Measurements from ENCODE around the gene GPR25.
"Not testable (repeated sequence)": the region's sequence is repeated elsewhere in the genome, so short reads cannot be mapped to it uniquely, and the experiment has no call there.

GPR25 gene

DNA sequence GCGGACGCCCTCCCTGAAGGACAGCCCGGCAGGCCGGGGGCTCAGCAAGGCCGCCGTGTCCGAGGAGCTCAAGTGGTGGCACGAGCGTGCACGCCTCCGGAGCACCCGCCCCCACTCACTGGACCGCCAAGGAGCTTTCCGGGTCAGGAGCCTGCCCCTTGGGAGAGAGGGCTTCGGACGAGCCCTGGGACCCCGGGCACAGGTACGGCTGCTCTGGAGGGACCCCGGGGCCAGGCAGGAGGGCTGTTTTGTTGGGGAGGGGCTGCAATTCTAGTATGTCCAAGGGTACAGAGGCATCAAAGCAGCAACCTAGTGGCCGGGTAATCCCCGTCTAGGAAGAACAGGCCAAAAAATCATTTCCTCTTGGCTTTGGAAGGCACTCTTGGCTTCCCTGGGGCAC, 39.2 kb downstream of the GPR25 start:
- DNase-seq (ENCODE audit: low read depth in 2 of 2): not testable (repeated sequence)

DNA sequence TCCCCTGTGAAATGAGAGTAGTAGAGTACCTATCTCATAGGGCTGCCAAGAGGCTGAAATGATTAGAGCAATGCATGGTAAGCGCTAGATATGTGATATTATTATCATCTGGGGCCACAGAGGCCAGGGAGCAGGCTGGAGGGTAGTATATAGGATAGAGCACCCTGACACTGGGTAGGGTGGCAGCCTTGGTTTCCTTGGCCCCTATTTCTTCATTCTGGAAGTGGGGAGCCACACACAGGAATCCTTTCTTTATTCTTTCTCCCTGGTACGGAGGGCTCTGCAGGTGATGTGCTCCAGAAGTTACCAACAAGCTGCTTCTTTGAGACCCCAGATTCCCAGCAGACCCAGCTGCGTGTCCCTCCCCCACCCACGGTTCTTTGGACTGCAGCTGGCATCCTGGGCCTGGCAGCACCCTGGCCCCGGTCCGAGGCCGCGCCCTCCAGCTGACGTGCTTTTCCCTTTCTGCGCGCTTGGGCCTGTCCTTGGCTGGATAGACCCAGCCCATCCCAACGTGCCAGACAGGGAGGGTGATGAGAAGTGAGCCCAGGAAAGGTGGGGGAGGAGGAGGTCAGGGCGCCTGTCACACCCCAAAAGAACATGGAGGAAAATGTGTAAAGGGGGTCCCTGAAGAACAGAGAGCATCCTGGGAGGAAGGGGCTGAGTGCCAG, 40.1 kb downstream of the GPR25 start:
- DNase-seq (ENCODE audit: low read depth in 2 of 2): no peak

DNA sequence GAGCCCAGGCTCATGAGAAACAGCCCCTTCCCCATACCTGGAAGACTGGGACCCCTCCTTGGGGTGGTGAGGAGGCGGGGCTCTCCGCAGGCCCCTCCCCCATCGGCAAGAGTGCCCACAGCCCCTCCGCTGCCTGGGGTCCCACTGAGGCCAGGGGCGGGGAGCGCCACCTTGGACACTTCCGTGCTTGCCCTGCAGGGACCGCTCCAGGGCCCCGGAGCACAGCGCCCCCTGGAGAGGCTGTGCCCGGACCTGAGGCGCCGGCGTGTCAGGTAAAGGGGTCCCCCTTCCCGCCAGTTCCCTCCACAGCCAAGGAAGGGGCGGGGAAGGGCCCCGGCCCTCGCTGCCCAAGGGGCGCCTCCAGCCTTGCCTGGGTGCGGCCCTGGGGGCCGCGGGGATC, 43.4 kb downstream of the GPR25 start:
- DNase-seq (ENCODE audit: low read depth in 2 of 2): no peak

DNA sequence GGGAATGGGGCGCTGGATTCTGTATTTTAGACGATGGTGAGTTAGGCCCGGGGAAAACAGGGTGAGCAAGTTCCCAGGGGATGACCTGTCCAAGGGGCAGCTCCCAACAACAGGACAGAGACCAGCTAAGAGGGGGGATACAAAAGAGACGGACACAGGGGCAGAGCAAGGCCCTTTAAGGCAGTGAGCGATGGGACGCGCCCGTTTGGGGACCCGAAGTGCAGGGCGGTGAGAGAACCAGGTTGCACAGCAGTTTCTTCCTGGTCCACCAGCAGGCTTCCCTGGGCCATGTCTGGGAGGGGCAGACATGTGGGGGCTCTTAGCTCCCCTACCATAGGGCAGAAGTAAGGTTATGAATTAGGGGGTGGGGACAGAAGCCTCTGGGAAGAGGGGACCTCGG, 43.9 kb downstream of the GPR25 start:
- no peak for DNase-seq (ENCODE audit: low read depth in 2 of 2)

DNA sequence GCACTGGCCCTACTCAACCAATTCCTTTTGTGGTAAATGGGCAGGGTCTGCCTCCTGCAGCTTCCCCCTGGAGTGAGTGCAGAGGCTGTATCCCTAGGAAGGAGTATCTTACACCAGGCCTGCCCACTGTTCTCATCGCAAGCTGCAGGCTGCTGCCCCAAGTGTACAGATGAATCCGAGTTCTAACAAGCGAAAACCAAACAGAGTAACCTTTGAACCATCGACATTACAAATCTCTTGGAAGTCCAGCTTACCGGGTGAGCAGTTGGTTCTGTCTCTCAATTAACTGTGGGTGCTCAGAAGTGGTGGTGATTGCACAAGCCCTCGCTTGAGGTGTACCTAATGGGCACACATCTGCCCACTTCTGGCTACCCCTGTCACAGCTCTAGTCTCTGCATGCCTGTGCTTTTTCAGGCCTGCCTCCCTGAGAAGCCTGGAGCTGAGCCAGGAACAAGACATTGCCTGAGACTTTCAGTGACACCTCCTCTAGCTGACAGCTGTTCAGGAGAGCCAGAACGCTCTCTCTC, 44.6 kb downstream of the GPR25 start:
- DNase-seq (ENCODE audit: low read depth in 2 of 2): no peak

DNA sequence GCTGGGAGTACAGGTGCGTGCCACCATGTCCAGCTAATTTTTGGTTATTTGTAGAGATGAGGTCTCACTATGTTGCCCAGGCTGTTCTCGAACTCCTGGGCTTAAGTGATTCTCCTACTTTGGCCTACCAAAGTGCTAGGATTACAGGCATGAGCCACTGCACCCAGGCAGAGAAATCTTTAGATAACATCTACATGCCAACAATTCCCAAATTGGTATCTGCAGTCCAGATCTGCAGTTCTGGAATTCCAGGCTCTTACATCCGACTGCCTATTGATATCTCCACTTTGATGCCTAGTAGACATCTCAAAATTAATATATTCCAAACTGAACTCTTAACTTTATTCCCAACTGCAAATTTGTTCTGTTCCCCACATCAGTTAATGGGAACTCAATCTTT, 45.2 kb downstream of the GPR25 start:
- no peak for DNase-seq (ENCODE audit: low read depth in 2 of 2)

DNA sequence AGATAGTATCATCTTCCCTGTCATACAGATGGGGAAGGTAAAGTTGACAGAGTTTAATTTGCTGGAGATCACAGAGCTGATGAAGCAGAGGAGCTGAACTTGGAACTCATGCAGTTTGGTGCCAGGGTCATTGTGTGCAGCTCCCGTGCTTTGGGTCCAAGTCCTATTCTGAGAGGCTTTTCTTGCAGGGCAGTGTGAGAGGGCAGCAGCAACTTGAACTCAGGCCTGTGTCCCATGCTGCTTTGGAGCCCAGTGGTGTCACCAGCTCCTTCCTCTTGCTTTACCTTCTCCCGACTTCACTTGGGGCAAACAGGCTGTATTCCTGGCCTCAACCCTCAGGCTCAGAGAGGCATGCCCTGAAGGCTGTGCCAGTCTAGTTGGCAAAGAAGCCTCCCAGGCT, 46.6 kb downstream of the GPR25 start:
- DNase-seq (ENCODE audit: low read depth in 2 of 2): no peak

DNA sequence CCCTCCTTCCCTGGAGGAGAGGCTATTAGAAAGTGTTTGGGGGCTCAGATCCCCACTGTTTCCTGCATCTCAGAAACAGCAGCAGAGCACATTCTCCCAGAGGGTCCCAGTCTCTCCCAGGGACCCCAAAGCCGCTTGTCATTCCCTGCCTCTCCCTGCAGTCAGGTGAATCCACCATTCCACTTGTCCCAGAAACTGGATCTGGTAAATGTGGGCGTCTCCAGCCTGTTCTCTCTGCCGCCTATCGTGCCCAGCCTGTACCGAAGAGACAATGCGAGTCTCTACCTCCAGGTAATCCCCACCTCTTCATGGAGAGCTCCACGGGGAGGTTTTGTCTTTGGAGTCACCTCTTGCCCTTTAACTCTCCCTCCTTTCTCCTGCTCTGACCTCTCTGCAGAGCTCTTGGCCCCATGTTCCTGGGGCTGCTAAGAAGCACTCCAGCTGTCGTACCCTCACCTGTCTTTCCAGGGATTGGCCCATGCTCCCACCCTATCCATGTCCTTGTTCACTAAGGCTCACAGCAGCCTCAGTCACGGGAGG, 48.9 kb downstream of the GPR25 start:
- no peak for DNase-seq (ENCODE audit: low read depth in 2 of 2)

DNA sequence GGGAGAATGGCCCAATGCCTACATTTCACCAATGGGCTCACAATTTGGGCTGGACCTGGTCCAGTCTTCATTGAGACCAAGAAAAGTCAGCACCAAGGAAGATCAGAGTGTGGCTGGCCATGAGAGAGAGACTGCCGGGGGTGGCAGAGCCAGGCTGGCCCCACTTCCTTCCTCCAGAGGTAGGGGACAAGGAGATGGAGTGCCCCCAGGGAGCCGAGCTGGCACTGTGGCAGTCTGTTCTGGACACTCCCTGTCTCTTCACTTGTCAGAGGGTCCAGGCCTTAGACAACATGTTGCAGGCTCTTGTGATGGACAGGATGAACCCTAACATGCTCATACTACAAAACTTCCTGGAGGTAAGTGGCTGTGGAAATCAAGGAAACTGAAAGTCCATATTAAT, 49.6 kb downstream of the GPR25 start:
- no peak for DNase-seq (ENCODE audit: low read depth in 2 of 2)

DNA sequence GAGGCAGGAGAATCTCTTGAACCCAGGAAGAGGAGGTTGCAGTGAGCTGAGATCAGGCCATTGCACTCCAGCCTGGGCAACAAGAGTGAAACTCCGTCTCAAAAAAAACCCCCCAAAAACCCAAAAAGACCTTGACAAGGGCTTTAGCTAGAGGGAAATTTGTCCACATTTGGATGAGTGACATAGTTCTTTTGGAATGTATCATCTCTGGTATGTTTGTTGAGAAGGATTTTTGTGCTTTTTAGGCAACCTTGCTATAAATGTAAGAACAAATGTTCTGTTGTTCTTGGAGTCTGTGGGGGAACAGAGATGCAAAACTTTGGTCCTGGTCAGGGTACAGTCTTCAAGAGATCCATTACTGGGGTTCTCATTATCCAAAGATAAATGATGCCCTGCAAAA, 50.8 kb downstream of the GPR25 start:
- DNase-seq (ENCODE audit: low read depth in 2 of 2): no peak
